K562 (cell line): ENCODE results near the gene DIAPH1. TPM values are rescaled to one million over a fixed set of nuclear protein-coding genes. Genes with fewer than 3 reads are reported as not detected.

Experiments
- CBFB ChIP-seq: sonication (generic); formaldehyde crosslinking; IDR thresholded peaks from 2 replicates; pipeline ENCODE4 v1.4.0; 2020; ENCODE audit warnings: mild to moderate bottlenecking, missing genetic modification reagents
- CHD1 ChIP-seq: fragments of 200-600 bp; sonication (generic); IDR thresholded peaks from one replicate; pipeline ENCODE4 v1.6.1; 2012; ENCODE audit warnings: mild to moderate bottlenecking, moderate library complexity, low read length, inconsistent platforms
- HMGN3 ChIP-seq: IDR thresholded peaks from 2 replicates; pipeline ENCODE4 v1.6.1; 2011; ENCODE audit warnings: borderline replicate concordance, low read depth, mild to moderate bottlenecking, mixed read lengths, low read length; ENCODE audit not compliant: insufficient read length; ENCODE audit errors: extremely low read depth
- MAZ ChIP-seq, 2 experiments: fragments of 450-650 bp in 1 of 2; sonication (generic) in 1 of 2; formaldehyde crosslinking; IDR thresholded peaks in 1 of 2; conservative IDR thresholded peaks in 1 of 2; 2 replicates each; pipeline versions ENCODE4 v1.4.0 to v1.5.0; 2020; ENCODE audit warnings: mild to moderate bottlenecking in 1 of 2, missing genetic modification reagents in 1 of 2
- MEF2A ChIP-seq: IDR thresholded peaks from 2 replicates; pipeline ENCODE4 v1.6.1; 2011; ENCODE audit warnings: low read depth, mild to moderate bottlenecking, low read length, moderate library complexity; ENCODE audit not compliant: control insufficient read depth
- MIER1 ChIP-seq: fragments of 450-650 bp; IDR thresholded peaks from 2 replicates; pipeline ENCODE4 v1.6.1; 2016; ENCODE audit warnings: antibody characterized with exemption, mild to moderate bottlenecking, low read depth
- MYBL2 ChIP-seq, 2 experiments: fragments of 450-650 bp in 1 of 2; sonication (generic) in 1 of 2; formaldehyde crosslinking in 1 of 2; IDR thresholded peaks; 2 replicates each; pipeline versions ENCODE4 v1.6.1 to v1.8.1; 2017 to 2022; ENCODE audit warnings: borderline replicate concordance in 1 of 2, inconsistent platforms in 1 of 2, low read depth in 1 of 2, mild to moderate bottlenecking in 1 of 2, missing genetic modification reagents in 1 of 2, moderate library complexity in 1 of 2
- NCOA6 ChIP-seq: fragments of 450-650 bp; IDR thresholded peaks from 2 replicates; pipeline ENCODE4 v1.6.1; 2017; ENCODE audit warnings: mild to moderate bottlenecking
- POLR2AphosphoS2 ChIP-seq: IDR thresholded peaks from 2 replicates; pipeline ENCODE4 v1.6.1; 2012; ENCODE audit warnings: low read length, improper control_type of control experiment
- SREBF2 ChIP-seq: sonication (generic); formaldehyde crosslinking; IDR thresholded peaks from 2 replicates; pipeline ENCODE4 v1.4.0; 2020; ENCODE audit warnings: mild to moderate bottlenecking, missing genetic modification reagents
- ZFX ChIP-seq: sonication (generic); formaldehyde crosslinking; IDR thresholded peaks from 2 replicates; pipeline ENCODE4 v1.8.0; 2022; ENCODE audit warnings: mild to moderate bottlenecking, missing genetic modification reagents, moderate library complexity
- ZNF134 ChIP-seq: fragments of 250-450 bp; sonication (Bioruptor Pico); conservative IDR thresholded peaks from 2 replicates; pipeline ENCODE4 v1.4.0; 2020
- ZZZ3 ChIP-seq: fragments of 450-650 bp; IDR thresholded peaks from 2 replicates; pipeline ENCODE4 v1.6.1; 2016; ENCODE audit warnings: antibody characterized with exemption, mild to moderate bottlenecking, moderate library complexity
- polyA plus RNA-seq, 8 experiments: library from polyadenylated mRNA; depleted of rRNA in 4 of 8; stranded (reverse) in 5 of 8; unstranded in 3 of 8; fragments of >200 nt; fragmentation: Nextera tagmentation in 2 of 8; fragmentation: Illumina TruSeq in 1 of 8; extraction: Ambion mirVana in 2 of 8; extraction: Trizol in 1 of 8; gene quantifications; 2 replicates each; pipeline versions ENCODE4 v1.2.1 to v1.2.3, GENCODE V29; 2011 to 2014; ENCODE audit warnings: inconsistent platforms in 1 of 8, missing spikeins in 1 of 8
- total RNA-seq, 7 experiments: library from RNA; depleted of rRNA in 6 of 7; stranded (reverse); fragments of >200 nt in 6 of 7; fragmentation: Illumina TruSeq in 2 of 7; extraction: Trizol in 2 of 7; gene quantifications; 2 replicates each; pipeline versions ENCODE4 v1.2.1 to v1.2.3, GENCODE V29; 2011 to 2021; ENCODE audit warnings: low replicate concordance in 1 of 7
- TF ChIP-seq, protein P1 (sequence below), 2 experiments: fragments of 450-650 bp; IDR thresholded peaks; 2 replicates each; pipeline ENCODE4 v1.6.1; 2016; ENCODE audit warnings: mild to moderate bottlenecking in 2 of 2, borderline replicate concordance in 1 of 2, low read depth in 1 of 2, moderate library complexity in 1 of 2
- TF ChIP-seq, protein P2 (sequence below): fragments of 450-650 bp; IDR thresholded peaks from 2 replicates; pipeline ENCODE4 v1.6.1; 2014; ENCODE audit warnings: low read depth, mild to moderate bottlenecking, moderate library complexity, borderline replicate concordance
- TF ChIP-seq, protein P3 (sequence below), 2 experiments: fragments of 250-450 bp in 1 of 2; fragments of 450-650 bp in 1 of 2; sonication (Bioruptor Pico) in 1 of 2; IDR thresholded peaks; 2 replicates each; pipeline versions ENCODE4 v1.6.1 to v1.8.0; 2016 to 2021; ENCODE audit warnings: mild to moderate bottlenecking in 2 of 2, moderate library complexity in 2 of 2, missing compliant biosample characterization in 1 of 2, missing genetic modification characterization in 1 of 2

The DIAPH1 gene
- total and polyA plus RNA-seq, 9 of the 15 experiments (the other 6 are each of a cell fraction or from before 2014, with no cell fraction given), result 60.8 to 328 (median 97.8) TPM

DNA sequence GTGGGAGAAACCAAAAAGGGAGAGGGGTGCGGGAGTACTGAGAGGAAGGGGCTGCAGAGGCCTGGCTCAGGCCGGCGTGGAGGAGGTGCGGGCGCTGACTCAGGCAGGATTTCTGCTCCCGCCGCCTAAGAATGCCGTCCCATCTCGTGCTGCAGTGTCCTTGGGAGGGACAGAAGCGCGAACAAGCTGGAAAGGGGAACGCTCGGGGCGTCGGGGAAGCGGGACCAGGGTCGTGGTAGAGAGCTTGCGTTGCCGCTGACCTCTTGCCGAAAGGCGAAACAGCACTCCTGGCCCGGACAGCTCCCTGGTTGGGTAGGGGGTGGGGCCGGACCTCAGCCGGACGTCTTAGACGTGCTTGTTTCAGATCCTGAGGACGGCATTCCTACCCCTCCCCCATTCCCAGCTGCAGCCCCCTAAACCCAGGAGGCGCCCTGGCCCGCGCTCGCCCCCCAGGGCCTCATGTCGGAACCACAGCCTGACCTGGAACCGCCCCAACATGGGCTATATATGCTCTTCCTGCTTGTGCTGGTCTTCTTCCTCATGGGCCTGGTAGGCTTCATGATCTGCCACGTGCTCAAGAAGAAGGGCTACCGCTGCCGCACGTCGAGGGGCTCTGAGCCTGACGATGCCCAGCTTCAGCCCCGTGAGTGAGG is 19.1 kb upstream of the DIAPH1 start (continued):
- TF ChIP-seq, protein P1, sequence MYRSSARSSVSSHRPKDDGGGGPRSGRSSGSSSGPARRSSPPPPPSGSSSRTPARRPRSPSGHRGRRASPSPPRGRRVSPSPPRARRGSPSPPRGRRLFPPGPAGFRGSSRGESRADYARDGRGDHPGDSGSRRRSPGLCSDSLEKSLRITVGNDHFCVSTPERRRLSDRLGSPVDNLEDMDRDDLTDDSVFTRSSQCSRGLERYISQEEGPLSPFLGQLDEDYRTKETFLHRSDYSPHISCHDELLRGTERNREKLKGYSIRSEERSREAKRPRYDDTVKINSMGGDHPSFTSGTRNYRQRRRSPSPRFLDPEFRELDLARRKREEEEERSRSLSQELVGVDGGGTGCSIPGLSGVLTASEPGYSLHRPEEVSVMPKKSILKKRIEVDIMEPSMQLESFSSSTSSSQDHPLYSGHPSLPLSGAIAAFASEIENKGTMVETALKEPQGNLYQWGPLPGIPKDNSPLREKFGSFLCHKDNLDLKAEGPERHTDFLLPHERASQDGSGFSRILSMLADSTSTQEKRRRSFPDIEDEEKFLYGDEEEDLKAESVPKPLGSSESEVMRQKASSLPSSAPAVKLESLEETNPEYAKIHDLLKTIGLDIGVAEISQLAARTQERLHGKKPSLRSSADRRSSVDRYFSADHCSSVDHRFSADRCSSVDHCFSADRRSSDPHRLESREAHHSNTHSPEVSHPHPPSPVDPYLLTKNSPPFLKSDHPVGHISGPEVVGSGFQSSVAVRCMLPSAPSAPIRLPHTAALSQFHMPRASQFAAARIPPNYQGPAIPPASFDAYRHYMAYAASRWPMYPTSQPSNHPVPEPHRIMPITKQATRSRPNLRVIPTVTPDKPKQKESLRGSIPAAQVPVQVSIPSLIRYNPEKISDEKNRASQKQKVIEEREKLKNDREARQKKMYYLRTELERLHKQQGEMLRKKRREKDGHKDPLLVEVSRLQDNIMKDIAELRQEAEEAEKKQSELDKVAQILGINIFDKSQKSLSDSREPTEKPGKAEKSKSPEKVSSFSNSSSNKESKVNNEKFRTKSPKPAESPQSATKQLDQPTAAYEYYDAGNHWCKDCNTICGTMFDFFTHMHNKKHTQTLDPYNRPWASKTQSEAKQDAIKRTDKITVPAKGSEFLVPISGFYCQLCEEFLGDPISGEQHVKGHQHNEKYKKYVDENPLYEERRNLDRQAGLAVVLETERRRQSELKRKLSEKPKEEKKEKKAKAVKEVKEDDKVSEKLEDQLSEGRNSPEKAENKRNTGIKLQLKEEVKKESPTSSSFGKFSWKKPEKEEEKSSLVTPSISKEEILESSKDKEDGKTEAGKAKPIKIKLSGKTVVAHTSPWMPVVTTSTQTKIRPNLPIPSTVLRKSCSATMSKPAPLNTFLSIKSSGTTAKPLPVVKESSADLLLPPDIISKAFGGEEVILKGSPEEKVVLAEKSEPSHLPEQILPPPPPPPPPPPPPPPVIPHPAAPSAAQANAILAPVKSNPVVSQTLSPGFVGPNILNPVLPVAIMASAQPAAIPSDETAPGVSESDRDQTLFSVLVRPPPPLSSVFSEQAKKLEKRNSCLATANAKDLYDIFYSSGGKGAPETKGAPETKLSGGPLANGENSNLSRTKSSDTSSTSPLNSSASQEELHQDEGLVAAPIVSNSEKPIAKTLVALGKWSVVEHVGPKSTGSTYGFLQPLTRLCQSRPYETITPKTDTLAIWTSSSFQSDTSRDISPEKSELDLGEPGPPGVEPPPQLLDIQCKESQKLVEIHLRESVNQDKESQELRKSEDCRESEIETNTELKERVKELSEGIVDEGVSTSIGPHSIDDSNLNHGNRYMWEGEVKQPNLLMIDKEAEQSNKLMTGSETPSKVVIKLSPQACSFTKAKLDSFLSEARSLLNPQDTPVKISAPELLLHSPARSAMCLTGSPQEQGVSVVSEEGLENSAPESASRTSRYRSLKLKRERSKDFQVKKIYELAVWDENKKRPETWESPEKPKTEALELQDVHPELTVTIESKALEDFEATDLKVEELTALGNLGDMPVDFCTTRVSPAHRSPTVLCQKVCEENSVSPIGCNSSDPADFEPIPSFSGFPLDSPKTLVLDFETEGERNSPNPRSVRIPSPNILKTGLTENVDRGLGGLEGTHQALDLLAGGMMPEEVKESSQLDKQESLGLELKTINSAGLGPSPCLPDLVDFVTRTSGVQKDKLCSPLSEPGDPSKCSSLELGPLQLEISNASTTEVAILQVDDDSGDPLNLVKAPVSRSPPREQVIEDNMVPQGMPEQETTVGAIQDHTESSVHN (IDR thresholded peaks at IDR 0.05; ENCODE audit: borderline replicate concordance in 1 of 2, low read depth in 1 of 2), result no peak
- no peak for TF ChIP-seq MEF2A
- no peak for TF ChIP-seq CHD1
- peak; percentile 83 for TF ChIP-seq NCOA6
- TF ChIP-seq SREBF2, result no peak
- 0 out of 2 replicates have a peak, but pooled peaks have one; percentile 42 for TF ChIP-seq ZFX
- no peak for TF ChIP-seq ZZZ3
- TF ChIP-seq CBFB, result no peak
- TF ChIP-seq, protein P2, sequence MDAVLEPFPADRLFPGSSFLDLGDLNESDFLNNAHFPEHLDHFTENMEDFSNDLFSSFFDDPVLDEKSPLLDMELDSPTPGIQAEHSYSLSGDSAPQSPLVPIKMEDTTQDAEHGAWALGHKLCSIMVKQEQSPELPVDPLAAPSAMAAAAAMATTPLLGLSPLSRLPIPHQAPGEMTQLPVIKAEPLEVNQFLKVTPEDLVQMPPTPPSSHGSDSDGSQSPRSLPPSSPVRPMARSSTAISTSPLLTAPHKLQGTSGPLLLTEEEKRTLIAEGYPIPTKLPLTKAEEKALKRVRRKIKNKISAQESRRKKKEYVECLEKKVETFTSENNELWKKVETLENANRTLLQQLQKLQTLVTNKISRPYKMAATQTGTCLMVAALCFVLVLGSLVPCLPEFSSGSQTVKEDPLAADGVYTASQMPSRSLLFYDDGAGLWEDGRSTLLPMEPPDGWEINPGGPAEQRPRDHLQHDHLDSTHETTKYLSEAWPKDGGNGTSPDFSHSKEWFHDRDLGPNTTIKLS, result peak; percentile 14; the same call in 1 of the 2 replicates
- TF ChIP-seq MAZ (CRISPR knock-in tag; conservative IDR thresholded peaks at IDR 0.05 in 1 of 2, IDR thresholded peaks at IDR 0.05 in 1 of 2), result peak in 1 of 2 experiments; percentile 62; a peak in 2 of 4 replicates
- no peak for TF ChIP-seq ZNF134 (CRISPR knock-in tag)
- TF ChIP-seq POLR2AphosphoS2, result no peak
- peak; percentile 1 for TF ChIP-seq HMGN3
- TF ChIP-seq, protein P3, sequence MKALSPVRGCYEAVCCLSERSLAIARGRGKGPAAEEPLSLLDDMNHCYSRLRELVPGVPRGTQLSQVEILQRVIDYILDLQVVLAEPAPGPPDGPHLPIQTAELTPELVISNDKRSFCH (CRISPR knock-in tag; IDR thresholded peaks at IDR 0.05), result no peak
- TF ChIP-seq, protein P3 (tag; IDR thresholded peaks at IDR 0.05), result no peak
- TF ChIP-seq MYBL2 (IDR thresholded peaks at IDR 0.05; ENCODE audit: low read depth), result no peak
- no peak for TF ChIP-seq MYBL2 (CRISPR knock-in tag; IDR thresholded peaks at IDR 0.05; ENCODE audit: borderline replicate concordance)
- peak; percentile 91 for TF ChIP-seq MIER1
